Measurements from ENCODE around the gene TTC7B. TPM values are rescaled to one million over a fixed set of nuclear protein-coding genes. Genes with fewer than 3 reads are reported as not detected.
A peak's percentile ranks its signal among the peaks of the same experiment; 100 is the strongest.

The TTC7B gene
- total RNA-seq, 1 donor from 2014 or later = 46.6 TPM

- H3K27ac Mint-ChIP-seq = no peak overlapping the region
Observed at GRCh38 chr14:90620568-90621077, 195.6 kb downstream of the TTC7B start.

GRCh38 chr14:90619911-90620310 lies 196.3 kb downstream of the TTC7B start:
- TF ChIP-seq, protein P1, sequence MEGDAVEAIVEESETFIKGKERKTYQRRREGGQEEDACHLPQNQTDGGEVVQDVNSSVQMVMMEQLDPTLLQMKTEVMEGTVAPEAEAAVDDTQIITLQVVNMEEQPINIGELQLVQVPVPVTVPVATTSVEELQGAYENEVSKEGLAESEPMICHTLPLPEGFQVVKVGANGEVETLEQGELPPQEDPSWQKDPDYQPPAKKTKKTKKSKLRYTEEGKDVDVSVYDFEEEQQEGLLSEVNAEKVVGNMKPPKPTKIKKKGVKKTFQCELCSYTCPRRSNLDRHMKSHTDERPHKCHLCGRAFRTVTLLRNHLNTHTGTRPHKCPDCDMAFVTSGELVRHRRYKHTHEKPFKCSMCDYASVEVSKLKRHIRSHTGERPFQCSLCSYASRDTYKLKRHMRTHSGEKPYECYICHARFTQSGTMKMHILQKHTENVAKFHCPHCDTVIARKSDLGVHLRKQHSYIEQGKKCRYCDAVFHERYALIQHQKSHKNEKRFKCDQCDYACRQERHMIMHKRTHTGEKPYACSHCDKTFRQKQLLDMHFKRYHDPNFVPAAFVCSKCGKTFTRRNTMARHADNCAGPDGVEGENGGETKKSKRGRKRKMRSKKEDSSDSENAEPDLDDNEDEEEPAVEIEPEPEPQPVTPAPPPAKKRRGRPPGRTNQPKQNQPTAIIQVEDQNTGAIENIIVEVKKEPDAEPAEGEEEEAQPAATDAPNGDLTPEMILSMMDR (IDR thresholded peaks at IDR 0.05; ENCODE audit: unreplicated experiment) = no peak
- Mint-ChIP-seq H3K27me3 (no peaks in the 10 kb centered on the region), H3K36me3 (ENCODE audit: insufficient read depth) (peaks cover 2% of the 10 kb centered on the region), H3K27ac (no peak overlapping the region), H3K9me3 (ENCODE audit: low read depth) (no peaks in the 10 kb centered on the region), H3K4me3 (ENCODE audit: low read depth) (no peak overlapping the region), H3K4me1 (ENCODE audit: low read depth) (peaks cover 19% of the 10 kb centered on the region)
- DNase-seq (ENCODE audit: low spot score, unreplicated experiment) = no peak

More at GRCh38 chr14:90620568-90621077, 195.6 kb downstream of the TTC7B start:
- TF ChIP-seq, protein P1 (IDR thresholded peaks at IDR 0.05; ENCODE audit: unreplicated experiment) = no peak
- peaks cover 2% of the 10 kb centered on the region for H3K36me3 Mint-ChIP-seq (ENCODE audit: insufficient read depth)
- no peak for DNase-seq (ENCODE audit: low spot score, unreplicated experiment)
- no peaks in the 10 kb centered on the region for H3K27me3 Mint-ChIP-seq
- no peak overlapping the region for H3K4me3 Mint-ChIP-seq (ENCODE audit: low read depth)
- no peaks in the 10 kb centered on the region for H3K9me3 Mint-ChIP-seq (ENCODE audit: low read depth)
- peaks cover 18% of the 10 kb centered on the region for H3K4me1 Mint-ChIP-seq (ENCODE audit: low read depth)

DNA sequence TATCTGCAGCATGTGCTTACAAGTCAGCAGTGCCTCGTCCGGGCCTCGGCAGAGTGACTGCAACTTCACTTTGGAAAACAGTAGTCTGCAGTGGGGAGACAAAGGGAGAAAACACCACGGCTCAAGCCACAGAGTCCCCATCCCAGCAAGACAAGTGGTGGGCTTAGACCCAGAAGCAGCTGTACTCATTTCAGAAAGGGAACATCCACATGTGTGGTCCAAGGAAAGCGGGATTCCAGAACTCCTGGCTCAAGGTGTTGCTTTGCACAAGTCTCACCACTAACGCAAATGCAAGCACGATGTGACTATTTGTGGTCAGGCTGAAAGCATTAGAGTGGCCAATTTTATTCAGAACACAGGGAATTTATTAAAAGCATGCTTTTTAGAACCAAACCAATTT lies 198.3 kb downstream of the TTC7B start:
- peaks cover 12% of the 10 kb centered on the region for H3K4me1 Mint-ChIP-seq (ENCODE audit: low read depth)
- no peak overlapping the region for H3K4me3 Mint-ChIP-seq (ENCODE audit: low read depth)
- no peak for DNase-seq (ENCODE audit: low spot score, unreplicated experiment)
- H3K27ac Mint-ChIP-seq = no peak overlapping the region
- no peaks in the 10 kb centered on the region for H3K27me3 Mint-ChIP-seq
- H3K9me3 Mint-ChIP-seq (ENCODE audit: low read depth) = no peaks in the 10 kb centered on the region
- H3K36me3 Mint-ChIP-seq (ENCODE audit: insufficient read depth) = peaks cover 2% of the 10 kb centered on the region
- TF ChIP-seq, protein P1 (IDR thresholded peaks at IDR 0.05; ENCODE audit: unreplicated experiment) = no peak

DNA sequence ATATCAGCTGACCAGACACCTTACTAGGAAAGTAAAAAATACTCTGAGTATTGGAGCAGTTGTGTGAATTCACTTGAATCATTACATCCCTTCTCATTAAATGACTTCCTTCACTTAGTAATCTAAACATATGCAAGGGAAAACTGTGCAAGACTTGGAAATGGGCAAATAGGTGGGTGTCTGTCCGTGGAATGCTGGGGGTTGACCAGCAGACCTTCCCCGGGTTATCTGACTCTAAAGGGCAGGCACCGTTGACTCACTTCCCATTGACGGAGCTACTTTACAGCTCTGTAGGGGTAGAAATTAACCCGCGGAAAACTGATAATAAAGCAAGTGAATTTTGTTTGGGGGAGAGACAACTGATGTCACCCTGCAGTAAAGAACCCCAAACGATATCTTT lies 199.3 kb downstream of the TTC7B start:
- TF ChIP-seq, protein P1 (IDR thresholded peaks at IDR 0.05; ENCODE audit: unreplicated experiment) = no peak
- DNase-seq (ENCODE audit: low spot score, unreplicated experiment) = no peak
- Mint-ChIP-seq H3K27me3 (no peaks in the 10 kb centered on the region), H3K4me1 (ENCODE audit: low read depth) (peaks cover 12% of the 10 kb centered on the region), H3K4me3 (ENCODE audit: low read depth) (no peak overlapping the region), H3K36me3 (ENCODE audit: insufficient read depth) (peaks cover 2% of the 10 kb centered on the region), H3K9me3 (ENCODE audit: low read depth) (no peaks in the 10 kb centered on the region), H3K27ac (peak overlapping the region; percentile 51)

DNA sequence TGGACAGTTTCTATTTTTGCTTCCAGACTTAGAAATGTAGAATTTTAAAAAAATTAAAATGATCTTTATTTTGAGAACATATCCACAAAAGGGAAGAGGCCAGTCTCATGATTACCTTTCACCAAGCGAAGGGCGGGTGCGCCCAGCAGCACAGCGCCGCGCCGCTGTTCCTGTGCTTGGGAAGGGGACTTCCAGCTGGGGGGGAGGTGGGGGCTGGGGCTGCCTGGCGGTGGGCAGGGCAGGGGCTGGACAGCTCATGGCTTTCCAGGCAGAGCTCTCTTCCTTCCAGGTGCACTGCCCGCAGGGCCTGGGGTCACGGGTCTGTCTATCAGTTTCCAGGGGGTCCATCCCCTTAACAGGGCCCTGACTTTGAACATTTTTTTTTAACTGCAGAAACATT lies 199.9 kb downstream of the TTC7B start:
- no peaks in the 10 kb centered on the region for H3K36me3 Mint-ChIP-seq (ENCODE audit: insufficient read depth)
- no peaks in the 10 kb centered on the region for H3K9me3 Mint-ChIP-seq (ENCODE audit: low read depth)
- no peak overlapping the region for H3K4me3 Mint-ChIP-seq (ENCODE audit: low read depth)
- no peak overlapping the region for H3K27ac Mint-ChIP-seq
- TF ChIP-seq, protein P1 (IDR thresholded peaks at IDR 0.05; ENCODE audit: unreplicated experiment) = no peak
- no peaks in the 10 kb centered on the region for H3K27me3 Mint-ChIP-seq
- peaks cover 12% of the 10 kb centered on the region for H3K4me1 Mint-ChIP-seq (ENCODE audit: low read depth)
- DNase-seq (ENCODE audit: low spot score, unreplicated experiment) = no peak
